KMS-11 (cell line): ENCODE measurements around the gene MEGF6.

Source experiments
- H2AFZ ChIP-seq: fragments of 200-600 bp; sonication (generic); 2 replicates; pipeline ENCODE4 v1.6.1; 2016; ENCODE audit warnings: antibody characterized with exemption, mixed run types, low read depth
- H3K27ac ChIP-seq: fragments of 200-600 bp; sonication (generic); 2 replicates; pipeline ENCODE4 v1.6.1; 2016; ENCODE audit warnings: mild to moderate bottlenecking, mixed run types
- H3K27me3 ChIP-seq: fragments of 200-600 bp; sonication (generic); 2 replicates; pipeline ENCODE4 v1.6.1; 2017; ENCODE audit warnings: mild to moderate bottlenecking, low read depth, mixed run types, moderate library complexity; ENCODE audit not compliant: insufficient read depth
- H3K36me3 ChIP-seq: fragments of 200-600 bp; sonication (generic); 2 replicates; pipeline ENCODE4 v1.6.1; 2017; ENCODE audit warnings: mild to moderate bottlenecking, mixed run types; ENCODE audit not compliant: insufficient read depth
- H3K4me1 ChIP-seq: fragments of 200-600 bp; sonication (generic); 2 replicates; pipeline ENCODE4 v1.6.1; 2016; ENCODE audit warnings: mild to moderate bottlenecking, low read depth, mixed run types; ENCODE audit not compliant: poor library complexity, severe bottlenecking
- H3K4me2 ChIP-seq: fragments of 200-600 bp; sonication (generic); 2 replicates; pipeline ENCODE4 v1.7.0; 2016; ENCODE audit warnings: mild to moderate bottlenecking, mixed run types
- H3K4me3 ChIP-seq: fragments of 200-600 bp; sonication (generic); IDR thresholded peaks from 2 replicates; pipeline ENCODE4 v1.6.1; 2017; ENCODE audit warnings: low read depth, low read length, mixed read lengths; ENCODE audit not compliant: insufficient read depth
- H3K79me2 ChIP-seq: fragments of 200-600 bp; sonication (generic); 2 replicates; pipeline ENCODE4 v1.6.1; 2016; ENCODE audit warnings: low read depth, mixed run types; ENCODE audit not compliant: insufficient read depth
- H3K9ac ChIP-seq: fragments of 200-600 bp; sonication (generic); 2 replicates; pipeline ENCODE4 v1.6.1; 2016; ENCODE audit warnings: mild to moderate bottlenecking, mixed run types
- H4K20me1 ChIP-seq: fragments of 200-600 bp; sonication (generic); 2 replicates; pipeline ENCODE4 v1.6.1; 2016; ENCODE audit warnings: mild to moderate bottlenecking, mixed run types; ENCODE audit not compliant: insufficient read depth
- CTCF ChIP-seq: fragments of 200-600 bp; sonication (generic); conservative IDR thresholded peaks from 2 replicates; pipeline ENCODE4 v1.6.1; 2017; ENCODE audit warnings: low read depth, mild to moderate bottlenecking, antibody characterized with exemption, low read length, moderate library complexity, mixed read lengths

The MEGF6 gene

DNA sequence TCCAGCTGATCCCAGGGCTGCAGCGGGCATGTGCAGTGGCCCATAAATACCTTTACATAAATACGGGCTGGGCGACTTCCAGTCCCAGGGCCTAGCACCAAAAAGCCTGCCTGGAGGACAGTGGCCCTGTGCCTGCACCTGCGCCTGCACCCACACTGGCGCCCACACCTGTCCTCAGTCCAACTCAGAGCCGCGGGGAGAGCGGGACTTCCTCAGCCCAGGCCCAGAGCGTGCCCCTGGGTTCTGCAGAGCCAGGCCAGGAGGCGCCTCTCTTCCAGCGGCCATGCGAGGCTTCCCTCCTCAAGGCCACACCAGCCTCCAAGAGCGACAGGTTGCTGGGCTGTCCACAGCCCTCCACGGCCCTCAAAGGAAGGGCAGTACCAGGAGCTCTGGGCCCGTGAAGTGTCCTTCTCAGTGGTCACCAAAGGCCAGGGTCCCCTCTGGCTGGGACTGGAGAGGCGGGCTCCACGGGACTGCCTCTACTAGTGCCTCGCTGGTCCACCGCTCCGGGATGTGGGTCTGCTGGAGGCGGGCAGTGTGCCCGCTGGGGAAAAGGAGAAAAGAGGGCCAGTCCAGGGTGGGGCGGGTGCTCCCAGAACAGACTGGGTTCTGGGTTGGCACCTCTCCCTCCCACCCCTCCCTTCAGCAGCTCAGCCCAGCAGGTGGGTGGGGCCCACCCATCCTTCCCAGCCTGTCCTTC is 121.1 kb downstream of the MEGF6 start:
- H3K4me1 ChIP-seq = no peaks in the 10 kb centered on the region
- H3K27me3 ChIP-seq = peaks cover 81% of the 10 kb centered on the region
- no peaks in the 10 kb centered on the region for H3K36me3 ChIP-seq
- no peak overlapping the region for H3K4me3 ChIP-seq
- no peak overlapping the region for H3K9ac ChIP-seq
- H3K79me2 ChIP-seq = no peaks in the 10 kb centered on the region
- H4K20me1 ChIP-seq = no peaks in the 10 kb centered on the region
- no peak overlapping the region for H3K27ac ChIP-seq
- no peak overlapping the region for H2AFZ ChIP-seq
- no peak for TF ChIP-seq CTCF
- no peak overlapping the region for H3K4me2 ChIP-seq

- Histone ChIP-seq H3K27me3 (peaks cover 81% of the 10 kb centered on the region), H3K4me1 (no peaks in the 10 kb centered on the region), H3K4me3 (no peak overlapping the region), H4K20me1 (no peaks in the 10 kb centered on the region), H3K79me2 (no peaks in the 10 kb centered on the region), H3K4me2 (no peak overlapping the region), H2AFZ (no peak overlapping the region), H3K27ac (no peak overlapping the region), H3K36me3 (no peaks in the 10 kb centered on the region), H3K9ac (no peak overlapping the region)
- no peak for TF ChIP-seq CTCF
Observed at GRCh38 chr1:3488432-3488831, 122.9 kb downstream of the MEGF6 start.

- Histone ChIP-seq H3K9ac (no peak overlapping the region), H3K79me2 (no peaks in the 10 kb centered on the region), H4K20me1 (no peaks in the 10 kb centered on the region), H3K4me1 (no peaks in the 10 kb centered on the region), H3K4me3 (no peak overlapping the region), H3K27ac (no peak overlapping the region), H3K27me3 (peaks cover 85% of the 10 kb centered on the region), H3K36me3 (no peaks in the 10 kb centered on the region), H2AFZ (no peak overlapping the region), H3K4me2 (no peak overlapping the region)
- no peak for TF ChIP-seq CTCF
Observed at GRCh38 chr1:3485016-3485415, 126.3 kb downstream of the MEGF6 start.

GRCh38 chr1:3483801-3484444 is 127.4 kb downstream of the MEGF6 start:
- Histone ChIP-seq H3K27ac (no peak overlapping the region), H3K27me3 (peaks cover 82% of the 10 kb centered on the region), H3K4me2 (no peak overlapping the region), H4K20me1 (no peaks in the 10 kb centered on the region), H3K79me2 (no peaks in the 10 kb centered on the region), H2AFZ (no peak overlapping the region), H3K9ac (no peak overlapping the region), H3K4me3 (no peak overlapping the region), H3K4me1 (no peaks in the 10 kb centered on the region), H3K36me3 (no peaks in the 10 kb centered on the region)
- TF ChIP-seq CTCF = peak; percentile 63
